HG03439 (cell line): Measurements from ENCODE around the gene MTA1.

ENCODE experiments used
- ATAC-seq: cut with Tn5 transposase; IDR thresholded peaks from one replicate; pipeline ENCODE4 v1.9.1; 2021; ENCODE audit warnings: mild to moderate bottlenecking, moderate library complexity; ENCODE audit not compliant: unreplicated experiment

The MTA1 gene

DNA sequence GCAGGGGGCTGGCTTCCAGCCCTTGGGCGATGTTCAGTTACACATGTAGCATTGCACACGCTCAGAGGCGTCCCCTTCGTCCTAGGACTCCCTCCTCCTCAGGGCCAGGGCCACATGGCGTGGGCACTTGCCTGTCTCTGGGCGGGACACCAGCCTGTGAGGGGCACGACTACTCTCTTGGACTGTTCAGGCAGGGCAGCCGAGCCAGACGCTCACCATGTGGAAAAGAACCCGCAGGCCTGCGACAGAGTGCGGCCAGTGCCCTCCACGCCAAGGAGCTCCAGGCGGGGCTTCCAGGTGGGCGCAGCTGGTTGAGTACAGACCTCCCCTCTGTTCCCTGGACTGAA, 20.9 kb downstream of the MTA1 start:
- ATAC-seq, result no peak

DNA sequence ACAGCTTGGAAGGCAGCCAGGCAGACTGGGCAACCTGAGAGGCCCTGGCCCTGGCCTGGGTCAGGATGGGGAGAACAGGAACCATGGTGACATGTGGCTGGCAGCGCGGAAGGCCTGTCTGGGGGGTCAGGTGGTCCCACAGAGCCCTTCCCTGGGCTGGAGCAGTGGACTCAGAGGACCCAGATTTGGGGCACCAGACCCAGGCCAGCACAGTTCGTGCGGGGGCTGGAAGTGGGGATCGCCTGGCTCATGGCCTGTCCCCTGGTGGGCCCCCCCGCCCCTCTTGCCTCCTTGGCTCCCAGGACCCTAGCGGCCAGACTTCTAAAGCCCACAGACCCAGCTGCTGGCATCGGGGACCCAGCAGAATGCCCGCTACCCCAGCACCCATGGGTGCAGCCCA, 21.4 kb downstream of the MTA1 start:
- no peak for ATAC-seq

DNA sequence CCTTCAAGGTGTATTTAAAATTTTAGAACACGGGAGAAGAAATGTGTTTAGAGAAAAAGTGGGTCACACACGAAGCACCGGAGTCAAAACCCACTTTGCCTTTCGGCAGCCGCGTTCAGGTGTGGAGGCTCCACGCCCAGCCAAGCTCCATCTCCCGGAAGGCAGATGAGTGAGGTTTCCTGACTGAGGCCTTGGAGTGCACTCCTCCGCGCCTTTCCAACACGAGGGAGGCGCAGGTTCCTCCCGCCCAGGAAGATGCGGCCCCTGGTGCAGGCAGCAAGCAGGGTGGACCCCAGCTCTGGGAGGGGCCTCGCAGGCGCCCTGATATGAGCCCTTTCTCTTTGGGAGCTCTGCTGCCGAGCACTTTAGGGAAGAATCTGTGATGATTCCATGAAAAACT, 22.5 kb downstream of the MTA1 start:
- no peak for ATAC-seq

DNA sequence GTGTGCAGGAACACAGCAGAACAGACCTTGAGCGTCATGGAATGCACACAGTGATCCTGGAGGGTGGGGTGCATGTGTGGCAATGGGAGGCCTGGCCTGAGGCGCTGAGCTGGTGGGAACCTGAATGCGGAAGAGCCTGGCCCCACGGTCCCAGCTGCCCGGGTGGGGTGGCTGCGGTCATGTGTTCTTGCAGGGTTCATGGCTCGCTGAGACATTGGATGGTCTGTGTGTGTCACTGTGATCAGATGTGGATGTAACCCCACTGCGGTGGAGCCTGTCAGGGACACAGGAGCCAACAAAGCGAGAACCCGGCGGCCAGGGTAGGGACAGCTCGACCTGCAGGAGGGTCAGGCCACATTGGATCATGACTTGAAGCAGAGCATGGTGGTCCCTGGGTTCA, 23.2 kb downstream of the MTA1 start:
- no peak for ATAC-seq

DNA sequence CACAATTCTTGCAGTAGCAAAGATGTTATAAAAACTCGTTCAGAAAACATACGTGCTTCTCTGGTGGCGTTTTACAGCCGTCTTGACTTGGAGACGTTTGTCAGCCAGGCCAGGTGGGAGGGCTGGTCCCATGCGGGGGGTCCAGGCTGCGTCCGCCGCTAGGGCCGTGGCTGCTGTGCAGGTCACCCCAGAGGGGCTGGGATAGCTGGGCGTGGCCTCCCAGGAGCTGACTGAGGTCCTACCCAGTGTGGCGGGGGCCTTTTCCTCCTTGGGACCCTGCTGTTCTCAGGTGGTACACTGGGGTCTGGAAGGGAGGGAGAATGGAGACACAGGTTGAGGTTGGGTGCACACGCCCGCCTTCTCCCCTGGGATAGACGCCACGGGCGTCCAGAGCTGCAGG, 25.2 kb downstream of the MTA1 start:
- no peak for ATAC-seq

DNA sequence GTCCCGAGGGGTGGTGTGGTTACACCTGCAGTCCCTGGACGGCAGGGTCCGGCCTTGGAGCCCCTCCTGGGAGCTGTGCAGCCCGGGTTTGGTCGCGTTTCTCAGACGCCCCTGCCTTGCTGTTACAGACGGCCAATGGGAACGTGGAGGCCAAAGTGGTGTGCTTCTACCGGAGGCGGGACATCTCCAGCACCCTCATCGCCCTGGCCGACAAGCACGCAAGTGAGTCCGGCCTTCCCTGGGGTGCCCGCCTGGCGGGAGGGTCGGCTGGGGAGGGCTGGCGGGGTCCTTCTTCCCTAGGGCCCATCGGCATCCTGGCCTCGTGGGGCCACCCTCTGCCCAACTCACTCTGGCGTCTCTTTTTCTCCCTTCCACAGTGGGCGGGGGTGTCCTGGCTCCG, 25.7 kb downstream of the MTA1 start:
- no peak for ATAC-seq

DNA sequence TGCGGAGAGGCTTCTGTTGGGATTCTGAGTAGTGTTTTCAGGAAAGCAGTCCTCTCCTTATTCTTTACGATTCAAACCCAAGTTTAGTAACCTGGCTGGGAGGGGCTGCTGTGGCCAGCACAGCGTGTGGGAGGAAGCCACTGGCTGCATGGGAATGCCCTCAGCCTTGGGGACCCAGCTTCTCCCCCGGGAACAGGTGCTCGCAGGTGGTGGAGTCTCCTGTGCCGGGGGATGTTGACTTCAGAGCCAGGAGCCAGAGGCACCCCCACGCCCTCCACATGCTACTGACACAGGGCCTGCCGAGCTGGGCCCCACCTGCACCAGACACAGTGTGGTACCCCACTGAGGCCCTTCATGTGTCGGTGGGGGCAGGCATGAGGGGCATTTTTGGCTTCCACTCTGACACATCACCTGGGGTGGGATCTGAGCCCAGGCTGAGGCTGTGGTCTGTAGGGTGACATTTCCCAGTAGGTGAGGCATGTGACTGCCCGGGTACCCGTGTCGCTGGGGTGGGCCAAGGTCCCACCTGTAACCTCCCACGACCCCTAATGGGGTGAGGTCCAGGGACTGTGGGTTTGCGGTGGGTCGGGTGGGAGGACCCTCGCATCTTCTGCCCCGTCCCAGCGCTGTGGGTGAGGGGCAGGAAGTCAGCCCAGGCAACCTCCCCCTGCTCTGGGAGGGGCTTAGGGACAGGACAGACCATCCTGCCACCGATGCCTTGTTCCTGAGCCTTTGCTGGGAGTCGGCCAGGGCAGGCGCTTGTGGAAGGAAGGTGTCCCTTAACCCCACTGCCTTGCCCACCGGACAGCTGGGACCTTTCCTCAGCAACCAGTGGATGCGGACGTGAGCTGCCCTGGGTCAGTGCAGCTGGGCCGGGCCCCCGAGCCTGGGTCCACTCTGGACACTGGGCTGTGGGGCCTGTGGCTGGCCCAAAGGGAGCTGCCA, 26.5 kb downstream of the MTA1 start:
- ATAC-seq, result no peak

DNA sequence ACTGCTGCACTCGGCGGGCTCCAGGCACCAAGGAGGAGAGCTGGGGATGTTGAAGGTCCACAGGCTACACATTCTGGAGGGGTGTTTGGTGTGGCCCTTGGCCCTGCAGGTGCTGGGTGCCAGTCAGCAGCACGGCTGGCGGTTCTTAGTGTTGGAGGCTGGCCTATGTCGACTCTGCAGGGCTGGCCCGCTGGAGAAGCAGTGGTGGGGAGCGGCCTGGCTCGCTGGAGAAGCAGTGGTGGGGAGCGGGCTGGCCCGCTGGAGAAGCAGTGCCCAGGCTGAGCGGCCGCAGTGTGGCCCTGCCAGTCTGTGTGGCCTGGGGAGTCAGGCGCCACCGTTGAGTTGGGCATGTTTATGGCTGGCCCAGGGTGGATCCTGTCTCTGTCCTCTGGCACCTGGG, 27.3 kb downstream of the MTA1 start:
- no peak for ATAC-seq

DNA sequence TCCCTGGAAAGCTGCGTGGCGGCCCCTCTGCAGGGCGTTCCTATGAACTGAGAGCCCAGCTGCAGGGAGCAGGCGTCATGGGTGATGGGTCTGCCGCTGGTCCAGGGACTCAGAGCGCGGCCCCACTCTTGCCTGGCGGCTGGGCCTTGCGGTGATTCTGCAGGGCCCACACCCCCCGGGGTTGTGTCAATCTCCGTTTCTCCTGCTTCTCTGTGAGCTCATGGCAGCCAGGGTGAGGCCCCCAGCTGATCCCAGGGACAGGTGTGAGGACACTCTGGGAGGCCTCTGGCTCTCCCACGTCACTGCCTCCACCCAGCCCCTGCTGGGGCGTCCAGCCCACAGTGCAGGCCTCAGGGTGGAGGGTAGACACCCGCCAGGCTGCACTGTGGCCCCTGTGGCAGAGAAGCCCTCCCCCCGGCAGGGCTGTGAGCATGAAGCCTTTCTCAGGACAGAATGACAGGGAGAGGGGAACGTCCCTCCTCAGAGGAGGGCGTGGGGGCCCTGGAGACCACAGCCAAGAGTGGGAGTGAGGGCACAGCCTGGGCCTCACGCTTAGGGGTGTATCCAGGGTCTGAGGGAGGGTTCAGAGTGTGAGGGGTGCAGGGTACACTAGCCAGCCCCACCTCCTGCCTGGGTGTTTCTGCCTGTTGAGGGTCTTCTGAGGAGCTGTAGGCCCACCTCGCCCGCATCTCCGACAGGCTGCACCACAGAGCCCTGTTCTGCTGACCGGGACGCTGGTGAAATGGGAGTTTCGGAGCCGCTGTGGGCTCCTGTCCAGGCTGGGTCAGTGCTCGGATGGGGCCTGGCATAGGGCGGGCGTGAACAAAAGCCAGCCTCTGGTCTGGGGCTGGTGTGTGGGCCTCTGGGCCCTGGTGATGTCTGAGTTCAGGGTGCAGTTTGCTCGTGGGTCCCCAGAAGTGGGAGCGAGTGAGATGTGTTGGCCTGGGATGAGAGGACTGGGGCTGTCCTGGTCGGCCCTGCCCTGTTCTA, 28.3 kb downstream of the MTA1 start:
- ATAC-seq, result no peak

DNA sequence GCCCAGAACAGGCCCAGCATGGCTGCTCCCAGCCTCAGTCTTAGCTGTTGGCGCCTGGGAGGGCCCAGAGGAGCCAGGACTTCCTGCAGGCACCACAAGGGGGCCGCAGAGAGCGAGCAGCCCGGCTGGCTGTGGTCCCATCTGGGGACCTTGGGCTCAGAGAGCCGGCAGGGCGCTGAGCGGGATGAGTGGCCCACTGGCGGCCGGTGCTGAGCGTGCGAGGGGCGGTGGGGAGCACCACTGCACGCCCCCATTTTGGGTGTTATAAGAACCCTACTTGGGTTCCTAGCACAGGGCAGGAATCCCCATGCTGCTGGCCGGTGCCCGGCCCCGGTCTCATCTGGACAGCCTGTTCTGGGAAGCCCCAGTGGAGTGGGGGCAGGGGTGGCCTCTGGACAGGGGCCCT, 29.1 kb downstream of the MTA1 start:
- ATAC-seq, result no peak

DNA sequence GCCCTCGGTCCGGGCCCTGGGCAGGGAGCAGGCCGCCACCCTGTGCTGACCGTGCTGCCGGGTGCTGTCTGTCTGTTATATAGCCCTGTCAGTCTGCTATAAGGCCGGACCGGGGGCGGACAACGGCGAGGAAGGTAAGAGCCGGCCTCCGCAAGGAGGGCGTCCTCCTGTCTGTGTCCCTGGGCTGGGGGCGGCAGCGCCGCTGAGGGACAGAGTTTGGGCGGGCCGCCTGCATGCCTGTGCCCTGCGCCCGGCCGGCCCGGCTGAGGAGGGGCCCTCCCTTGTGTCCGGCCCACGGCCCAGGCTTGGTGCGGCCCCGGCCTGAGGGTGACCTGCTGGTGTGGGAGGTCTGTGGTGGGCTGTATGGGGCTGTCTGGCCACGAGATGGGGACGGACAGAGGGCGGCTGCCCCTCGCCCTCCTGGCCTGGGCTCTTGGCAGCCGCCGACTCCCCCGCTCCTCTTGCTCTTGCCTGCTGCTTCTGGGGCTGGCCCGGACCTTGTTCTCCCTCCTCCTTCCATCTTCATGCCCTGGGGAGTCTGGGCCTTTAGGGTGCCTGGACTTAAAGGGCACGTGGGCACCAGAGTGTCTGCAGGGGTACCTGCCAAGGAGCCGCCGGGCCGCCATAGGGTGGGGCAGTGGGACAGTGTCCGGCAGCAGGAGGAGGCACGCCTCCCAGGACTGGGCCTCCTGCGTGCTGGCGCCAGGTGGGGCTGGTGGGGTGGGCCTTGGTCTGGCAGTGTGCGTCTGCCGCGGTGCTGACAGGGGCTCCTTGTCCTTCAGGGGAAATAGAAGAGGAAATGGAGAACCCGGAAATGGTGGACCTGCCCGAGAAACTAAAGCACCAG, 29.9 kb downstream of the MTA1 start:
- ATAC-seq, result no peak

DNA sequence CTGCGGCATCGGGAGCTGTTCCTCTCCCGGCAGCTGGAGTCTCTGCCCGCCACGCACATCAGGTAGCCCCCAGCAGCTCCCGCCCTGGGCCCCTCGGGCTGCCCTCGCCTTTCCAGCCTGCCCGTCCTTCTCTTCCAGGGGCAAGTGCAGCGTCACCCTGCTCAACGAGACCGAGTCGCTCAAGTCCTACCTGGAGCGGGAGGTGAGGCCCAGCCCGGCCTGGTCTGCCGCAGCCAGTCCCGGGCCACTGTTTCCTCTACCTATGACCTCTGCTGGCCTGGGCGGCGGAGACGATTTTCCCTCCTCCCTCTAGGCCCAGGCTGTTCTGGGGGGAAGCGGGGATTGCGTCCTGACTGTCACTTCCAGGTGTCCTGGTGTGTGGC, 30.5 kb downstream of the MTA1 start:
- ATAC-seq, result no peak

DNA sequence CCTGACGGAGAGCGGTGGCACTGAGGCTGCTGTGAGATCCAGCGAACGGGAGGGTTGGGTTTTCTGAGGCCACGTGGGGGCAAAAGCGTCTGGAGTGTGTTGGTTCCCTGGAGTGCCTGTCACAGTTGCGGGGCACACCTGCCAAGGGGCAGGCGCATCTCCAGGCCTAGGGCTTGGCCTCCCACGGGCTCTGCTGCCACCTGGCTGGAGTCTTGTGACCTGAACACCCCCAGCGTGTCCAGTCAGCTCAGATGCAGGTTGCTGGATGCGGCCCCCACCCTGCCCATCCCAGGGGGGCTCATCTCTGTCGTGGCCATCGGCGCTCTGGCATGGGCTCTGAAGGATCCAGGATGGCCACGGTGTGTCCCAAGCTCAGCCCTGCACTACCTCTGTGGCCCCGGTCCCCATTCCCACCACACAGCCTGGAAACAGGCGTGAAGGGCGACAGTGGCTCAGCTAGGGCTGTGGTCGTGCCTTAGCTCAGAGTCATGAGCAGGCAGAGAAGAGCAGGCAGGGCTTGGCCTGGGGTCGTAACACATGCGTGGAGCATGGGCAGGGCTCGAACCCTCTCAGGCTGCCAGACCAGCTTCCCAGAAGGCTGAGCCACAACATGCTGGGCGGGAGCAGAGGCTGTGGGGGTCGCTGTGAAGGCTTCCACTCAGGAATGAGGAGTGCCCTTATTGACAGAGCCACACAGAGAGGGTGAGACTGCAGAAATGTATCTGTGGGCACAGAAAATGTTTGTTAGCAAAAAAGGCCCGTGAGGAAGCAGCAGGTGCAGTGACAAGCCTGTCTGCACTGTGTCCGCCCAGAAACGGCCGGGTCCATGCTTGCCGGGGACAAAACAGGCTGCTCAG, 31.5 kb downstream of the MTA1 start:
- ATAC-seq, result no peak

DNA sequence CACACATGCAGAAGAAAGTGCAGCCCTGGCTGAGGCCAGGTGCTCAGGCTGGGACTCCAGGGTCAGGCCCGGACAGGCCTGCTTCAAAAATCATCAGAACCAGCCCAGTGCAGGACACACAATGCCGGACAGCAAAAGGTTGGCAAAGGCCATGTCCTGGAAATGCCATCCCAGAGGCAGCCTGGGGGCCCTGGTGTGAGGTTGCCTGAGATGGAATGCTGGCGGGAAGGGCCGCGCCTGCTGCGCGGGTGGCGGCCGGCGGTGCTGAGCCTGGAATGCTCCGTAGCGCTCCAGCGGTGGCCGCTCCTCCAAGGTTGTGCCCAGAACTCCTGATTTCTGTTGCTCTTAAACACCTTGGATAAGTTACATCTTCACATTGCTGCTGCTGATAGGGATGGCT, 33.3 kb downstream of the MTA1 start:
- no peak for ATAC-seq

DNA sequence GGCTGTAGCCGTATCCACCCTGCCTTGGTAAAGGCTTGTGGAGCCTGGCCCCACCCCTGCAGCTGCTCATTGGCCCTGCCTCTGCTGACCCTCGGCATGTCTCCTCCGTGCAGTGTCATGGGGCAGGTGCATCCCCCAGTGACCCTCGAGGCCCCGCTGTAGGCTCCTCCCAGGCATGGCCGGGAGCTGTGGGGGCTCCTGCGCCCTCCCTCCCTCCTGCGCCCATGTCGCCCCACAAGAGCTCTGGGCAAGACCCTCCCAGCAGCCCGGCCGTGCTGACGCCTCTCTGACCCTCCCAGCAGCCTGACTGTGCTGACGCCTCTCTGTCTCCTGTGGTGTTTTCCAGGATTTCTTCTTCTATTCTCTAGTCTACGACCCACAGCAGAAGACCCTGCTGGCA, 34.2 kb downstream of the MTA1 start:
- ATAC-seq, result no peak

DNA sequence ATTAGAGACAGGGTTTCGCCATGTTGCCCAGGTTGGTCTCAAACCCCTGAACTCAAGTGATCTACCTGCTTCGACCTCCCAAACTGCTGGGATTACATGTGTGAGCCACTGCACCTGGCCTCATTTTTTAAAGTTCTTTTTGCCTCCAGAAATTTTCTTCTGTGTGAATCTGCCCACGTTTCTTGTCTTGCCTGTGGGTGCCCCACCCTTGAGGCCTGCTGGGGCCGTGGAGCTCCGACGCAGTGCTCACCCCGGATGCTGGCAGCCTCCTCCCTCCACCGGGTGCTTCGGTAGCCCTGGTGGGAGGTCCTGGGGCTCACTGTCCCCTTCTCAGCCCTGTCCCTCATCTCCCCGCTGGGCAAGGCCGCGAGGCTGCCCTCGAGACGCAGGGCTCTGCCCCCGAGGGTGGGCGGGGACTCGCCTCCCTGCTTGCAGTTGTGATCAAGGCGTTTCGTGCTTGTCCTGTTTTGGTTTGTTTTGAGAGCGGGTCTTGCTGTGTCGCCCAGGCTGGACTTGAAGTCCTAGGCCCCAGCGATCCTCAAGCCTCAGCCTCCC, 35.5 kb downstream of the MTA1 start:
- ATAC-seq, result no peak

DNA sequence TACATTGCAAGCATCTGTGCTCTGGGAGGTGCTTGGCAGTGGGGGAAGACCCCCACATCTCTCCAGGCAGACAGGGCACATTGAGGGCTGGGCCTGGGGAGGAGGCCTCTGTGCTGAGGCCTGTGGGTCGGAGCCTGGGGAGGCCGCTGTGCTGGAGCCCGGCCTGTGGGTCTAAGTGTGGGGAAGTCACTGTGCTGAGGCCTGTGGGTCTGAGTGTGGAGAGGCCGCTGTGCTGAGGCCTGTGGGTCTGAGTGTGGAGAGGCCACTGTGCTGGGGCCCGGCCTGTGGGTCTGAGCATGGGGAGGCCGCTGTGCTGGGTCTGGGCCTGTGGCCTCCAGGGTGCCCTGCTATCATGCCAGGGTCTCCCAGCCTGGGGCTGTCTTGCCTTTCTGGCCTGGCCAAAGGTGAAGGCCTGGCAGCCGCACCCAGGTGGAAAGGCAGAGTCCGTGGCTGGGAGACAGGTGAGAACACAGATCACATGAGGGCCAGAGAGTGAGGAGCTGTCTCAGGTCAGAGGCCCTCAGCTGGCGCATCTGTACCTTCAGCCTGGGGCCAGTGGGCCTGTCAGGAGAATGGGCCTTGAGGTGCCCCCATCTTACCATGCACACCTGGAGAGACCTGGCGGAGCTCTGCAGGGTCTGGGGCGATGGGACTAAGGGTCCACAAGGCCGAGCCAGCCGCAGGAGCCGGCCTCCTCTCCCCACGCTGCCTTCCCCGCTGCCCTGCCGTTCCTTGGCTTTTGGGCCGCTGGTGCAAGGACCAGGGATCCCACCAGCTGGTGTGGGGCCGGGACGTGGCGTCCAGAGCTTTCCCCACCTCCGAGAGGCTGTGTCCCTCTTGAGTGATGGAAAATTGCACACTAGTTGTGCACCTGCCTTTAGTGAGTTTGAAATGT, 36.4 kb downstream of the MTA1 start:
- ATAC-seq, result no peak

DNA sequence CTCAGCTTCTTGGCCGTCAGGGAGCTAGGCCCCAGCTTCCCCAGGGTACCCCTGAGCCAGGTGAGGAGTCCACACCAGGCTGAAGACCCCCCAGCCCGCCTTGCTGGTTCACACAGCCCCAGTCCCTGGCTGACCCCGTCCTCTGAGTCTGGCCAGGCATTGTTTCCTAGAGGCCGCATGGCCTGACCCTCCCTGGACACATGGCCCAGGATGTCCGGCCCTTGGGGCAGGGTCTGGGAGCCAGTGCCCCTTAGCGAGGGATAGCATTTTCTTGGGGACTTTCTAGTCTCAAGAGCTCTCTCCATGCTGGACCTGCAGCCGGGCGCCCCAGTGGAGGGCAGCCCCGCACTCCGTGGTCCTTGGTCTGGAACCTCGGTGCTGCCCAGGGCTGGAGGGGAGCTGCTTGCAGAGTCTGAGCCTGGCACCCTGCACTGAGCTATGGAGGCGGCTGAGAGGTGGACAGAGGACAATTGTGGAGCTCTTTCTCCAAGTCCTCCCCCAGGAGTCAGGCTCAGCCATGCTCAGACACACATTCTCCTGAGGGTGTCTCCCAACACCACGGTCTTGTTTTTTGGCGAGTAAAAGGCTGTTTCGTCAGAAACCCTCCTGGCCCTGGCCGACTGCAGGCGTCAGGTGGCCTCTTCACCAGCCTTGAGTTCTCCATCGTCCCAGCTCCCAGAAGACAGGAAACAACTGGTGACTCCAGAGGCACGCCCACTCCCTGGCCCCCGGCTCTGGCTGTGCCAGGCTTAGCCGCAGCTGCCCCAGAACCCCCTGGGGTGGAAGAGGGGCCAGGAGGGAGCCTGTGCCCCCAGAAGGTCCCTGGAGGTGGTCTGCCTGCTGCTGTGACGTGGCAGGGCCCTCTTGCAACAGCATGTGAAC, 37.4 kb downstream of the MTA1 start:
- ATAC-seq, result no peak
